PFSK-1 (cell line): ENCODE results near the gene PUM2. TPM values are rescaled to one million over a fixed set of nuclear protein-coding genes. Genes with fewer than 3 reads are reported as not detected.

ENCODE experiments used
- FOXP2 ChIP-seq: optimal IDR thresholded peaks from 2 replicates; pipeline ENCODE3; 2011; ENCODE audit warnings: borderline replicate concordance, control low read depth, inconsistent platforms; ENCODE audit not compliant: insufficient read depth; ENCODE audit errors: extremely low read length, extremely low read depth
- POLR2AphosphoS5 ChIP-seq: IDR thresholded peaks from 2 replicates; pipeline ENCODE4 v1.6.1; 2012; ENCODE audit warnings: low read depth, mild to moderate bottlenecking, control low read depth, low read length, moderate library complexity
- REST ChIP-seq, 2 experiments: IDR thresholded peaks; 2 replicates each; pipeline versions ENCODE4 v1.6.1 to v1.8.0; 2011 to 2012; ENCODE audit warnings: low read depth in 2 of 2, low read length in 2 of 2, control low read depth in 1 of 2, inconsistent platforms in 1 of 2, mild to moderate bottlenecking in 1 of 2, moderate library complexity in 1 of 2; ENCODE audit not compliant: insufficient read depth in 1 of 2
- SIN3A ChIP-seq: IDR thresholded peaks from 2 replicates; pipeline ENCODE4 v1.6.1; 2012; ENCODE audit warnings: mild to moderate bottlenecking, low read length, moderate library complexity, borderline replicate concordance; ENCODE audit not compliant: insufficient read depth
- TAF1 ChIP-seq: IDR thresholded peaks from 2 replicates; pipeline ENCODE4 v1.6.1; 2012; ENCODE audit warnings: low read length, control low read depth, borderline replicate concordance; ENCODE audit not compliant: insufficient read depth
- polyA plus RNA-seq: library from polyadenylated mRNA; unstranded; fragments of >200 nt; gene quantifications from one replicate; pipeline ENCODE4 v1.2.1, GENCODE V29; 2012; ENCODE audit warnings: low read depth, missing spikeins; ENCODE audit not compliant: insufficient read length

PUM2 gene, protein sequence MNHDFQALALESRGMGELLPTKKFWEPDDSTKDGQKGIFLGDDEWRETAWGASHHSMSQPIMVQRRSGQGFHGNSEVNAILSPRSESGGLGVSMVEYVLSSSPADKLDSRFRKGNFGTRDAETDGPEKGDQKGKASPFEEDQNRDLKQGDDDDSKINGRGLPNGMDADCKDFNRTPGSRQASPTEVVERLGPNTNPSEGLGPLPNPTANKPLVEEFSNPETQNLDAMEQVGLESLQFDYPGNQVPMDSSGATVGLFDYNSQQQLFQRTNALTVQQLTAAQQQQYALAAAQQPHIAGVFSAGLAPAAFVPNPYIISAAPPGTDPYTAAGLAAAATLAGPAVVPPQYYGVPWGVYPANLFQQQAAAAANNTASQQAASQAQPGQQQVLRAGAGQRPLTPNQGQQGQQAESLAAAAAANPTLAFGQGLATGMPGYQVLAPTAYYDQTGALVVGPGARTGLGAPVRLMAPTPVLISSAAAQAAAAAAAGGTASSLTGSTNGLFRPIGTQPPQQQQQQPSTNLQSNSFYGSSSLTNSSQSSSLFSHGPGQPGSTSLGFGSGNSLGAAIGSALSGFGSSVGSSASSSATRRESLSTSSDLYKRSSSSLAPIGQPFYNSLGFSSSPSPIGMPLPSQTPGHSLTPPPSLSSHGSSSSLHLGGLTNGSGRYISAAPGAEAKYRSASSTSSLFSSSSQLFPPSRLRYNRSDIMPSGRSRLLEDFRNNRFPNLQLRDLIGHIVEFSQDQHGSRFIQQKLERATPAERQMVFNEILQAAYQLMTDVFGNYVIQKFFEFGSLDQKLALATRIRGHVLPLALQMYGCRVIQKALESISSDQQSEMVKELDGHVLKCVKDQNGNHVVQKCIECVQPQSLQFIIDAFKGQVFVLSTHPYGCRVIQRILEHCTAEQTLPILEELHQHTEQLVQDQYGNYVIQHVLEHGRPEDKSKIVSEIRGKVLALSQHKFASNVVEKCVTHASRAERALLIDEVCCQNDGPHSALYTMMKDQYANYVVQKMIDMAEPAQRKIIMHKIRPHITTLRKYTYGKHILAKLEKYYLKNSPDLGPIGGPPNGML
- 29.2 TPM for polyA plus RNA-seq

DNA sequence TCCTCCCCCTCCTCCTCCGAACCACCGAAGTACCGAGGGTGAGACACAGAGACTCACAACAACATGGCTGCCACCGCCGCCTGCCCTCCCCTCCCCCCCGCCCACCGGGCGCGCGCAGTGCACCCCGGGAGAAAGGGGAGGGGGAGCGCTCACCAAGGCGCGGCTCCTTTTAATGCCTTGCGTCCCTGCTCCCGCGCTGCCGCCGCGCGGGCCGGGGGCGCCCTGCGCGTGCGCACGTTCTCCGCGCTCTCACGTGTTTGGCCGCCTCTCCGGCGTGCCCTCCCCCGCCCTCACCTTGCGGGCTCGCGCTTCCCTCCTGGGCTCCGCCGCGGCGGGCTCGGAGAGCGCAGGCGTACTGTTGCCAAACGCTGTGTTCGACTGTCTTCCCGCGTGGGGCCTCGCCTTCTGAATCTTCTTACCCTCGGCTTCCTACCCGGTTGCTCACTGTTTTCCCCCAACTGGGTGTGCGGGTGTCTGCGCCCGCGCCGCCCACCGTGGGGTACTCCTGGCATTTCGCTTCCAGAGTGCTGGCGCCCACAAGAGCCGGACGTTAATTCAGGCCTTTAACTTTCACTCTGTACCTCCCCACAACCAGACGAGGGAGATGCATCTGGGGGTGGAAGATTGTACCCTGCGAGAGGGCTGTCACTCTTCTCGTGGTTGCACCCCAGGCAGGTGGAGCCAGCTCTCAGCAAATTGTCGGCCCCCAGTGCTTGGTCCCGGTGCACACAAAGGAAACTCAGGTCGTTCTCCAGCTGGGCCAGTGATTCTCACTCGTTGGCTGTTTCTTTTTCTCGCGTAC lies at the start of gene PUM2:
TSS of gene PUM2 (minus strand) at position 92 of the 802 bp plus-strand sequence. CDS start 23,484 bp downstream, outside the sequence.
- peak; percentile 94 for TF ChIP-seq FOXP2
- peak; percentile 68 for TF ChIP-seq TAF1
- TF ChIP-seq POLR2AphosphoS5 = peak; percentile 82; the same call in 1 of the 2 replicates
- TF ChIP-seq SIN3A = no peak
- 0 out of 4 replicates have a peak, but pooled peaks of 1 of the 2 experiments have one; percentile 33 for TF ChIP-seq REST (IDR thresholded peaks at IDR 0.05; ENCODE audit: insufficient read depth in 1 of 2, low read depth in 2 of 2, low read length in 2 of 2)

DNA sequence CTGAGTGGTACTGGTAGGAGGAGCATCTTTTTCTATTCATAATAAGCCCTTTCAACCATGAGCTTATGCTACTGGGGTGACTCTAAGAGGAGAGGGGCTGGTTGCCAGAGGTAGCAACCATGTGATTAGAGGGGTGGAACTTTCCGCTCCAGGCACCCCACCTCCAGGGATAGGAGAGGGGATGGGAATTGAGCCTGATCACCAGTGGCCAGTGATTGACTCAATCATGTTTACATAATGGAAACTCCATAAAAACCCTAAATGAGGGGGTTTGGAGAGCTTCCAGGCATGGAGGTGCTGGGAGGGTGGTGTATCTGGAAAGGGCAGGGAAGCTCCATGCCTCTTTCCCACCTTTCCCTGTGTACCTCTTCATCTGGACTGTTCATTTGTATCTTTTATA lies 49.7 kb upstream of the PUM2 start:
- TF ChIP-seq SIN3A (no peak), POLR2AphosphoS5 (no peak), REST (IDR thresholded peaks at IDR 0.05; ENCODE audit: insufficient read depth in 1 of 2, low read depth in 2 of 2, low read length in 2 of 2) (no peak), FOXP2 (no peak), TAF1 (no peak)

- TF ChIP-seq REST (IDR thresholded peaks at IDR 0.05; ENCODE audit: insufficient read depth in 1 of 2, low read depth in 2 of 2, low read length in 2 of 2) (no peak), SIN3A (no peak), TAF1 (no peak), POLR2AphosphoS5 (no peak), FOXP2 (no peak)
Observed at GRCh38 chr2:20398956-20399567, 48.4 kb upstream of the PUM2 start.

- no peak for TF ChIP-seq TAF1
- TF ChIP-seq FOXP2 = no peak
Observed at GRCh38 chr2:20397811-20398447, 47.3 kb upstream of the PUM2 start.
